ENCODE measurements around the gene HOMER1.

HOMER1 gene

GRCh38 chr5:79503794-79504495 is 10.0 kb downstream of the HOMER1 start:
- DNase-seq (ENCODE audit: insufficient read length, low spot score): no peak
- TF ChIP-seq CTCF (IDR thresholded peaks at IDR 0.05; ENCODE audit: insufficient read depth, missing control alignments): no peak
- FAIRE-seq: no peak

- DNase-seq (ENCODE audit: insufficient read length, low spot score): no peak
- TF ChIP-seq CTCF (IDR thresholded peaks at IDR 0.05; ENCODE audit: insufficient read depth, missing control alignments): no peak
- no peak for FAIRE-seq
Measured at GRCh38 chr5:79499640-79500273, 14.2 kb downstream of the HOMER1 start.

- no peak for DNase-seq (ENCODE audit: insufficient read length, low spot score)
- no peak for TF ChIP-seq CTCF (IDR thresholded peaks at IDR 0.05; ENCODE audit: insufficient read depth, missing control alignments)
- no peak for FAIRE-seq
Measured at GRCh38 chr5:79495311-79495710, 18.6 kb downstream of the HOMER1 start.

GRCh38 chr5:79493596-79494345 is 20.2 kb downstream of the HOMER1 start:
- no peak for FAIRE-seq
- DNase-seq (ENCODE audit: insufficient read length, low spot score): no peak

GRCh38 chr5:79491690-79492317 is 22.1 kb downstream of the HOMER1 start:
- FAIRE-seq (no peak), DNase-seq (ENCODE audit: insufficient read length, low spot score) (no peak)
- TF ChIP-seq CTCF (IDR thresholded peaks at IDR 0.05; ENCODE audit: insufficient read depth, missing control alignments): no peak

More at GRCh38 chr5:79493596-79494345, 20.2 kb downstream of the HOMER1 start:
- TF ChIP-seq CTCF (IDR thresholded peaks at IDR 0.05; ENCODE audit: insufficient read depth, missing control alignments): no peak

GRCh38 chr5:79490323-79490936 is 23.5 kb downstream of the HOMER1 start:
- FAIRE-seq (no peak), DNase-seq (ENCODE audit: insufficient read length, low spot score) (no peak)
- TF ChIP-seq CTCF (IDR thresholded peaks at IDR 0.05; ENCODE audit: insufficient read depth, missing control alignments): no peak
